Stimulated activated naive CD8-positive, alpha-beta T cell treated with anti-CD3 and anti-CD28 coated beads, Interleukin-15, Interleukin-2, amounts not matched to agents 100 ng/mL and 50 ng/mL, for 24 hours (primary cell): ENCODE measurements around the gene TMEM259.

Source experiments
- H3K27ac Mint-ChIP-seq: one replicate; pipeline ENCODE4 v1.8.0; 2021; ENCODE audit warnings: mild to moderate bottlenecking, mixed read lengths
- H3K27me3 Mint-ChIP-seq: one replicate; pipeline ENCODE4 v1.8.0; 2021; ENCODE audit warnings: mixed read lengths
- H3K36me3 Mint-ChIP-seq: one replicate; pipeline ENCODE4 v1.8.0; 2021; ENCODE audit warnings: low read depth, mixed read lengths
- H3K4me1 Mint-ChIP-seq: one replicate; pipeline ENCODE4 v1.8.0; 2021; ENCODE audit warnings: low read depth, mixed read lengths
- H3K4me3 Mint-ChIP-seq: one replicate; pipeline ENCODE4 v1.8.0; 2021; ENCODE audit warnings: mild to moderate bottlenecking, mixed read lengths
- H3K9me3 Mint-ChIP-seq: one replicate; pipeline ENCODE4 v1.8.0; 2021; ENCODE audit warnings: mixed read lengths

The TMEM259 gene

GRCh38 chr19:1062387-1063029 is 41.6 kb upstream of the TMEM259 start:
- no peak overlapping the region for H3K4me3 Mint-ChIP-seq
- H3K27ac Mint-ChIP-seq = no peak overlapping the region
- H3K27me3 Mint-ChIP-seq = no peaks in the 10 kb centered on the region
- peaks cover 2% of the 10 kb centered on the region for H3K36me3 Mint-ChIP-seq
- H3K4me1 Mint-ChIP-seq = peaks cover 27% of the 10 kb centered on the region
- H3K9me3 Mint-ChIP-seq = no peaks in the 10 kb centered on the region

DNA sequence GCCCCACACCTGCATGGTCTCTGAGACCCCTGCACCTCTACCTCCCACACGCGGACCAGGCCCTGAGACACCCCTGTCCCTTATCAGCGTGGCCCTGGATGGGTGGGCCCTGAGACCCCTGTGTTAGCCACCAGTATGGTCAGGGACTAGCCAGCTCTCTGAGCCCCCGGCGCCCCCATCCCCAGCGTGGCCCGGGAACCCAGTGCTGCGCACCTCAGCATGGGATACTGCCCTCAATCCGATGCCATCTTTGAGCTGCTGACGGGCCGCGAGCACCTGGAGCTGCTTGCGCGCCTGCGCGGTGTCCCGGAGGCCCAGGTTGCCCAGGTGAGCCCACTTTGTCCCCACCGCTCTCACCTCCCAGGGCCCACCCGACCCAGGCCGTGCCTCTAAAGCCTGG is 41.1 kb upstream of the TMEM259 start:
- H3K4me1 Mint-ChIP-seq = peaks cover 31% of the 10 kb centered on the region
- no peak overlapping the region for H3K4me3 Mint-ChIP-seq
- H3K9me3 Mint-ChIP-seq = no peaks in the 10 kb centered on the region
- no peak overlapping the region for H3K27ac Mint-ChIP-seq
- no peaks in the 10 kb centered on the region for H3K27me3 Mint-ChIP-seq
- peaks cover 5% of the 10 kb centered on the region for H3K36me3 Mint-ChIP-seq

GRCh38 chr19:1060689-1061088 is 39.8 kb upstream of the TMEM259 start:
- H3K36me3 Mint-ChIP-seq = peaks cover 12% of the 10 kb centered on the region
- H3K4me1 Mint-ChIP-seq = peaks cover 27% of the 10 kb centered on the region
- H3K4me3 Mint-ChIP-seq = no peak overlapping the region
- H3K27me3 Mint-ChIP-seq = no peaks in the 10 kb centered on the region
- no peaks in the 10 kb centered on the region for H3K9me3 Mint-ChIP-seq
- no peak overlapping the region for H3K27ac Mint-ChIP-seq

DNA sequence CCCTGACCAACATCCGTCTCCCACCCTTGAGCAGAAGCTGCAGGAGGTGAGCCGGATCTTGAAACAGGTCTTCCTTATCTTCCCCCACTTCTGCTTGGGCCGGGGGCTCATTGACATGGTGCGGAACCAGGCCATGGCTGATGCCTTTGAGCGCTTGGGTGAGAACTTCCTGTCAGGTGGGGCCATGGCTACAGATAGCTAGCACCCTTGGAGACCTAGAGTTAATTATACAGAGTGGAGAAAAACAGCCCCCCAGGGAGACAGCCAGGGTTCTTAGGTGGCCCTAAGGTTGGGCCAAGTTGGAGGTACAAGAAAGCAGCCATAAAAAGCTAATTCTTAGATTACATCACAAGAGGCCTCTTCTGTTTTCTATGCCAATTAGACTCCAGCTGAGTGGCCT is 37.2 kb upstream of the TMEM259 start:
- peaks cover 13% of the 10 kb centered on the region for H3K4me1 Mint-ChIP-seq
- H3K4me3 Mint-ChIP-seq = no peak overlapping the region
- peak overlapping the region; percentile 1 for H3K27ac Mint-ChIP-seq
- H3K27me3 Mint-ChIP-seq = no peaks in the 10 kb centered on the region
- H3K9me3 Mint-ChIP-seq = no peaks in the 10 kb centered on the region
- peaks cover 12% of the 10 kb centered on the region for H3K36me3 Mint-ChIP-seq

GRCh38 chr19:1057176-1057855 is 36.4 kb upstream of the TMEM259 start:
- Mint-ChIP-seq H3K9me3 (no peaks in the 10 kb centered on the region), H3K4me3 (no peak overlapping the region), H3K27me3 (no peaks in the 10 kb centered on the region), H3K4me1 (peaks cover 13% of the 10 kb centered on the region), H3K27ac (no peak overlapping the region), H3K36me3 (peaks cover 12% of the 10 kb centered on the region)

- peaks cover 12% of the 10 kb centered on the region for H3K36me3 Mint-ChIP-seq
- no peak overlapping the region for H3K4me3 Mint-ChIP-seq
- H3K4me1 Mint-ChIP-seq = peaks cover 13% of the 10 kb centered on the region
- H3K27ac Mint-ChIP-seq = no peak overlapping the region
- no peaks in the 10 kb centered on the region for H3K27me3 Mint-ChIP-seq
- H3K9me3 Mint-ChIP-seq = no peaks in the 10 kb centered on the region
These were observed 35.1 kb upstream of the TMEM259 start for GRCh38 chr19:1055886-1056620.

GRCh38 chr19:1055028-1055425 is 34.1 kb upstream of the TMEM259 start:
- Mint-ChIP-seq H3K27ac (no peak overlapping the region), H3K4me1 (peaks cover 13% of the 10 kb centered on the region), H3K27me3 (no peaks in the 10 kb centered on the region), H3K4me3 (no peak overlapping the region), H3K36me3 (peaks cover 12% of the 10 kb centered on the region), H3K9me3 (no peaks in the 10 kb centered on the region)

GRCh38 chr19:1054102-1055027 is 33.4 kb upstream of the TMEM259 start:
- H3K4me1 Mint-ChIP-seq = peaks cover 13% of the 10 kb centered on the region
- no peaks in the 10 kb centered on the region for H3K9me3 Mint-ChIP-seq
- H3K27me3 Mint-ChIP-seq = no peaks in the 10 kb centered on the region
- no peak overlapping the region for H3K4me3 Mint-ChIP-seq
- H3K36me3 Mint-ChIP-seq = peaks cover 12% of the 10 kb centered on the region
- H3K27ac Mint-ChIP-seq = no peak overlapping the region

- no peaks in the 10 kb centered on the region for H3K27me3 Mint-ChIP-seq
- H3K36me3 Mint-ChIP-seq = peaks cover 12% of the 10 kb centered on the region
- no peak overlapping the region for H3K4me3 Mint-ChIP-seq
- H3K4me1 Mint-ChIP-seq = peaks cover 12% of the 10 kb centered on the region
- H3K27ac Mint-ChIP-seq = no peak overlapping the region
- H3K9me3 Mint-ChIP-seq = no peaks in the 10 kb centered on the region
These were observed 32.5 kb upstream of the TMEM259 start for GRCh38 chr19:1053176-1054101.

DNA sequence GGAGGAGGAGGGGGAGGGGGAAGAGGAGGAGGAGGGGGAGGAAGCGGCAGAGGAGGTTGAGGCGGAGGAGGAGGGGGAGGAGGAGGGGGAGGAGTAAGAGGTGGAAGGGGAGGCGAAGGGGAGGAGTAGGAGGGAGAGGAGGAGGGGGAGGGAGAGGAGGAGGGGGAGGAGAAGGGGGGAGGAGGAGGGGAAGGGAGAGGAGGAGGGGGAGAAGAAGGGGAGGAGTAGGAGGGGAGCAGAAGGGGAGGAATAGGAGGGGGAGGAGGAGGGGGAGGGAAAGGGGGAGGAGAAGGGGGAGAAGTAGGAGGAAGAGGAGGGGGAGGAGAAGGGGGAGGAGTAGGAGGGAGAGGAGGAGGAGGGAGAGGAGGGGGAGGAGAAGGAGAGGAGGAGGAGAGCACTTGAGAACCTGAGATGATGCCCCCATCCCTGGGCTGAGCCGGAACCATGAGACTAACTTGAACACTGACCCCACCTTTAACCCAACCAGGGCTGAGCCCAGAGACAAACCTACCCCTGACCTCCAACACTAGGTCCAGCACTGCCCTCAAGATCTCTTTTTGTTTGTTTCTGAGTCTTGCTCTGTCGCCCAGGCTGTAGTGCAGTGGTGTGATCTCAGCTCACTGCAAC is 31.5 kb upstream of the TMEM259 start:
- H3K27me3 Mint-ChIP-seq = no peaks in the 10 kb centered on the region
- no peak overlapping the region for H3K4me3 Mint-ChIP-seq
- H3K9me3 Mint-ChIP-seq = no peaks in the 10 kb centered on the region
- H3K27ac Mint-ChIP-seq = no peak overlapping the region
- H3K36me3 Mint-ChIP-seq = peaks cover 10% of the 10 kb centered on the region
- H3K4me1 Mint-ChIP-seq = peaks cover 3% of the 10 kb centered on the region

DNA sequence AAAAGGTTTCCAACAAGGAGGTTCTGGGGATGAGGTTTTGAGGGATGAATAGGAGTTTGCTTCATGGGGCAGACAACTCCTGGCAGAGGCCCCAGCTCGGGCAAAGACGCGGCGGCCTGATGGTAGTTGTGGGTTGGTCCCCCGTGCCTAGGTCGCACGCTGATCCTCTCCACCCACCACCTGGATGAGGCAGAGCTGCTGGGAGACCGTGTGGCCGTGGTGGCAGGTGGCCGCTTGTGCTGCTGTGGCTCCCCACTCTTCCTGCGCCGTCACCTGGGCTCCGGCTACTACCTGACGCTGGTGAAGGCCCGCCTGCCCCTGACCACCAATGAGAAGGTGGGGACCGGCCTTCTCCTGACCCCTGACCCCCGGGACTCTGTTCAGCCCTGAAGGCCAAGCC is 30.9 kb upstream of the TMEM259 start:
- no peak overlapping the region for H3K27ac Mint-ChIP-seq
- peaks cover 6% of the 10 kb centered on the region for H3K36me3 Mint-ChIP-seq
- H3K4me1 Mint-ChIP-seq = no peaks in the 10 kb centered on the region
- no peaks in the 10 kb centered on the region for H3K27me3 Mint-ChIP-seq
- H3K9me3 Mint-ChIP-seq = no peaks in the 10 kb centered on the region
- no peak overlapping the region for H3K4me3 Mint-ChIP-seq

GRCh38 chr19:1050989-1051788 is 30.3 kb upstream of the TMEM259 start:
- no peak overlapping the region for H3K27ac Mint-ChIP-seq
- H3K36me3 Mint-ChIP-seq = no peaks in the 10 kb centered on the region
- no peaks in the 10 kb centered on the region for H3K4me1 Mint-ChIP-seq
- H3K9me3 Mint-ChIP-seq = no peaks in the 10 kb centered on the region
- no peaks in the 10 kb centered on the region for H3K27me3 Mint-ChIP-seq
- no peak overlapping the region for H3K4me3 Mint-ChIP-seq

- Mint-ChIP-seq H3K4me3 (no peak overlapping the region), H3K36me3 (no peaks in the 10 kb centered on the region), H3K27ac (no peak overlapping the region), H3K27me3 (no peaks in the 10 kb centered on the region), H3K9me3 (no peaks in the 10 kb centered on the region), H3K4me1 (no peaks in the 10 kb centered on the region)
These were observed 28.9 kb upstream of the TMEM259 start for GRCh38 chr19:1049800-1050199.
